AG09309 (cell line): Measurements from ENCODE around the gene BBS12.

Source experiments
- DNase-seq: peaks from one replicate; pipeline ENCODE4 v3.0.0-alpha.2; 2010; ENCODE audit warnings: low read depth
- H3K4me3 ChIP-seq: 2 replicates; pipeline ENCODE4 v1.5.1; 2011; ENCODE audit warnings: mild to moderate bottlenecking, low read depth, low read length, moderate library complexity; ENCODE audit not compliant: control insufficient read depth
- TF ChIP-seq, protein P1 (sequence below): IDR thresholded peaks from 2 replicates; pipeline ENCODE4 v1.5.1; 2011; ENCODE audit warnings: mild to moderate bottlenecking, low read depth, low read length, inconsistent platforms; ENCODE audit not compliant: insufficient read depth, control insufficient read depth; ENCODE audit errors: missing control alignments

The BBS12 gene

GRCh38 chr4:122762966-122763716 lies 30.6 kb downstream of the BBS12 start:
- TF ChIP-seq, protein P1, sequence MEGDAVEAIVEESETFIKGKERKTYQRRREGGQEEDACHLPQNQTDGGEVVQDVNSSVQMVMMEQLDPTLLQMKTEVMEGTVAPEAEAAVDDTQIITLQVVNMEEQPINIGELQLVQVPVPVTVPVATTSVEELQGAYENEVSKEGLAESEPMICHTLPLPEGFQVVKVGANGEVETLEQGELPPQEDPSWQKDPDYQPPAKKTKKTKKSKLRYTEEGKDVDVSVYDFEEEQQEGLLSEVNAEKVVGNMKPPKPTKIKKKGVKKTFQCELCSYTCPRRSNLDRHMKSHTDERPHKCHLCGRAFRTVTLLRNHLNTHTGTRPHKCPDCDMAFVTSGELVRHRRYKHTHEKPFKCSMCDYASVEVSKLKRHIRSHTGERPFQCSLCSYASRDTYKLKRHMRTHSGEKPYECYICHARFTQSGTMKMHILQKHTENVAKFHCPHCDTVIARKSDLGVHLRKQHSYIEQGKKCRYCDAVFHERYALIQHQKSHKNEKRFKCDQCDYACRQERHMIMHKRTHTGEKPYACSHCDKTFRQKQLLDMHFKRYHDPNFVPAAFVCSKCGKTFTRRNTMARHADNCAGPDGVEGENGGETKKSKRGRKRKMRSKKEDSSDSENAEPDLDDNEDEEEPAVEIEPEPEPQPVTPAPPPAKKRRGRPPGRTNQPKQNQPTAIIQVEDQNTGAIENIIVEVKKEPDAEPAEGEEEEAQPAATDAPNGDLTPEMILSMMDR, result no peak
- no peak for DNase-seq
- no peak overlapping the region for H3K4me3 ChIP-seq

- H3K4me3 ChIP-seq, result no peak overlapping the region
- no peak for DNase-seq
Observed at GRCh38 chr4:122764071-122764820, 31.7 kb downstream of the BBS12 start.

DNA sequence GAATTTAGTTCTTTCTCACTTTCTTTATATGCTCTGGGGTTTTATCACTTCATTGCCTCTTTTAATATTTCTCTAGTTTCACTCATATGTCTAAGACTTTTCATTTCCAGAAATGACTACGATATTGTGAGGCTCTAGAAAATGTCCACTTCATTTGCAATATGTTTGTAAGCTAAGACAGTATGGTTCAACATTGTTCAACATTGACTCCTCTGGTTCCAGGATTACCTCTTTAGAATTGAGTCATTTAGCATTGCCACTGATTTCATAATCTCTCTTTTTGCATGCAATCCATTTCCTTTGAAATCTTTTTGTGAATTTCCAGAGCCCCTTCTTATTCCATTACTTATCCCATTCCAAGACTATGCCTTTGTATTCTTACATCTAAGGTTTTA lies 32.3 kb downstream of the BBS12 start:
- TF ChIP-seq, protein P1, result no peak
- H3K4me3 ChIP-seq, result no peak overlapping the region
- DNase-seq, result peak; percentile 86

More at GRCh38 chr4:122764071-122764820, 31.7 kb downstream of the BBS12 start:
- TF ChIP-seq, protein P1, result no peak

DNA sequence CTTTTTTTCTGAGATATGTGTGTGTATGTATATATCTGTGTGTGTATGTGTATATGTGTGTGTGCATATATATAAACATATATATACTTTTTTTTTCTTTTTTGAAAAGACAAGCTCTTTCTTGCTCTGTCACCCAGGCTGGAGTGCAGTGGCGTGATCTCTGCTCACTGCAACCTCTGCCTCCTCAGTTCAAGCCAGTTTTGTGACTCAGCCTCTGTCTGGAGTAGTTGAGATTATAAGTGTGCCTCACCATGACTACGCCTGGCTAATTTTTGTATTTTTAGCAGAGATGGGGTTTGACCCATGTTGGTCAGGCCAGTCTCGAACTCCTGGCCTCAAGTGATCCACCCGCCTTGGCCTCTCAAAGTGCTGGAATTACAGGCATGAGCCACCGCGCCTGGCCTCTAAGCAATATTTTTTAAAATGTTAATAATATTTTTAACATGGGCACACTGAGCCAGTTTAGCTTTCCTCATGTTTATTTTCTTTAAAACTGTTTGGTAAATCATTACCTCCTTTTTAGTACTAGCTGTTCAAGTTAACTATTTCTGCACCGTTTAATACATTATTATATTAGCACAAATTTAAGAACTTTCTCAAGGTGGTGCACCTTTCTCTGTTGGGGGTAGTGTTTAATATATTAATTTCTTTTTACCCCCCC lies 33.3 kb downstream of the BBS12 start:
- DNase-seq, result peak; percentile 63
- TF ChIP-seq, protein P1, result no peak
- H3K4me3 ChIP-seq, result no peak overlapping the region

GRCh38 chr4:122766353-122766705 lies 33.8 kb downstream of the BBS12 start:
- DNase-seq, result no peak
- H3K4me3 ChIP-seq, result no peak overlapping the region
- TF ChIP-seq, protein P1, result no peak

DNA sequence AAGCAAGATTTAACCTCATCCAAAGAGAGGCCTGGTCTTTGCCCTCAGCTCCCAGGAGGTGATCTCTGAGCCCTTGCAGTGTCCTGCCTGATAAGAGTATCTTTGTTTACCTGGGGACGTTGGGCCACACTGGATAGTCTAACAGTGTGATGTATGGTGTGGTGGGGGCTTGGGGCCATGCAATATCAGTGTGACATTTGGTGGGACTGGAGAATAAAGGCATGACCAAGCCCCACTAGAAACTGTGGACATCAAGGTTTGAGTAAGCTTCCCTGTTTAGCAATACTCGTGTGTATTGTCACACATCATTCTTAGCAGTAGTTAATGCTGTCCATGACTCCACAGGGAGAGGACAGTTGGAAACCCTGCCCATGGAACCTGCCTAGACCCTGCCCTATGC lies 34.4 kb downstream of the BBS12 start:
- TF ChIP-seq, protein P1, result no peak
- no peak for DNase-seq

More for the DNA sequence above, 34.4 kb downstream of the BBS12 start:
- no peak overlapping the region for H3K4me3 ChIP-seq
